AG09309 (cell line): ENCODE results near the gene C1QTNF7.

ENCODE experiments used
- DNase-seq: peaks from one replicate; pipeline ENCODE4 v3.0.0-alpha.2; 2010; ENCODE audit warnings: low read depth
- H3K4me3 ChIP-seq: 2 replicates; pipeline ENCODE4 v1.5.1; 2011; ENCODE audit warnings: mild to moderate bottlenecking, low read depth, low read length, moderate library complexity; ENCODE audit not compliant: control insufficient read depth
- CTCF ChIP-seq: IDR thresholded peaks from 2 replicates; pipeline ENCODE4 v1.5.1; 2011; ENCODE audit warnings: mild to moderate bottlenecking, low read depth, low read length, inconsistent platforms; ENCODE audit not compliant: insufficient read depth, control insufficient read depth; ENCODE audit errors: missing control alignments

The C1QTNF7 gene

GRCh38 chr4:15495621-15496020 is 67.8 kb downstream of the C1QTNF7 start:
- no peak for TF ChIP-seq CTCF
- no peak overlapping the region for H3K4me3 ChIP-seq
- DNase-seq: no peak
